HG03432 (cell line): ENCODE measurements around the gene MSTN.

ENCODE experiments used
- ATAC-seq: cut with Tn5 transposase; IDR thresholded peaks from one replicate; pipeline ENCODE4 v1.9.1; 2021; ENCODE audit warnings: mild to moderate bottlenecking, moderate library complexity; ENCODE audit not compliant: unreplicated experiment

MSTN gene

GRCh38 chr2:190062601-190063000, at the start of gene MSTN:
Gene MSTN, minus strand, starts transcription at chr2:190062729. Its CDS starts 133 bp downstream, at chr2:190062596.
- ATAC-seq, result no peak

GRCh38 chr2:190111166-190111565, 48.6 kb upstream of the MSTN start:
- ATAC-seq, result no peak

- ATAC-seq, result no peak
Observed at GRCh38 chr2:190110699-190111098, 48.2 kb upstream of the MSTN start.

- no peak for ATAC-seq
Observed at GRCh38 chr2:190110131-190110530, 47.6 kb upstream of the MSTN start.

GRCh38 chr2:190107409-190107808, 44.9 kb upstream of the MSTN start:
- ATAC-seq, result no peak

GRCh38 chr2:190106783-190107182, 44.3 kb upstream of the MSTN start:
- ATAC-seq, result no peak

GRCh38 chr2:190105554-190105953, 43.0 kb upstream of the MSTN start:
- ATAC-seq, result no peak

- no peak for ATAC-seq
Observed at GRCh38 chr2:190103144-190103543, 40.6 kb upstream of the MSTN start.

- ATAC-seq, result no peak
Observed at GRCh38 chr2:190099890-190100697, 37.6 kb upstream of the MSTN start.

- no peak for ATAC-seq
Observed at GRCh38 chr2:190098851-190099250, 36.3 kb upstream of the MSTN start.

- no peak for ATAC-seq
Observed at GRCh38 chr2:190097115-190097514, 34.6 kb upstream of the MSTN start.

GRCh38 chr2:190094316-190094871, 31.9 kb upstream of the MSTN start:
- no peak for ATAC-seq

- no peak for ATAC-seq
Observed at GRCh38 chr2:190093793-190094192, 31.3 kb upstream of the MSTN start.

GRCh38 chr2:190090148-190090547, 27.6 kb upstream of the MSTN start:
- ATAC-seq, result no peak

- ATAC-seq, result peak; percentile 74
Observed at GRCh38 chr2:190088917-190089316, 26.4 kb upstream of the MSTN start.

GRCh38 chr2:190084704-190085103, 22.2 kb upstream of the MSTN start:
- no peak for ATAC-seq

- no peak for ATAC-seq
Observed at GRCh38 chr2:190082118-190082517, 19.6 kb upstream of the MSTN start.

GRCh38 chr2:190080527-190081049, 18.1 kb upstream of the MSTN start:
- no peak for ATAC-seq

- no peak for ATAC-seq
Observed at GRCh38 chr2:190079160-190079559, 16.6 kb upstream of the MSTN start.

GRCh38 chr2:190075623-190076022, 13.1 kb upstream of the MSTN start:
- no peak for ATAC-seq

- peak; percentile 72 for ATAC-seq
Observed at GRCh38 chr2:190069936-190070696, 7.6 kb upstream of the MSTN start.

GRCh38 chr2:190068764-190069163, 6.2 kb upstream of the MSTN start:
- no peak for ATAC-seq
